Measurements from ENCODE around the gene CACNG6. TPM values are rescaled to one million over a fixed set of nuclear protein-coding genes. Genes with fewer than 3 reads are reported as not detected.

CACNG6 gene
- total RNA-seq: not detected

GRCh38 chr19:53991224-53992113 is at the start of gene CACNG6:
CACNG6 (plus strand) TSS chr19:53991637; CDS start chr19:53992878, 1,241 bp downstream.

GRCh38 chr19:53962887-53963431 is 28.5 kb upstream of the CACNG6 start, which contains the start of gene CACNG8:
CACNG8 (plus strand) TSS chr19:53962937.

Small RNA genes within 50 kb of the gene (small RNA-seq; reads per million reads assigned to genes)
- gene AC012314.20 (ENCODE audit: low replicate concordance): not detected

Other genes with a start within 250 kb of the CACNG6 start
- gene NLRP12, start 167.3 kb upstream of the CACNG6 start, total RNA-seq: not detected
- 3.4 TPM for gene MYADM, start 123.8 kb upstream of the CACNG6 start, total RNA-seq
- 3.1 TPM for gene PRKCG, start 109.4 kb upstream of the CACNG6 start, total RNA-seq
- gene CACNG7, start 82.4 kb upstream of the CACNG6 start, total RNA-seq: 10.3 TPM
- gene CACNG8, start 28.7 kb upstream of the CACNG6 start, total RNA-seq: 8.5 TPM
- not detected for gene VSTM1, start 72.3 kb downstream of the CACNG6 start, total RNA-seq
- not detected for gene TARM1, start 89.7 kb downstream of the CACNG6 start, total RNA-seq
- gene OSCAR, start 109.2 kb downstream of the CACNG6 start, total RNA-seq: not detected
- 8.1 TPM for gene NDUFA3, start 111.2 kb downstream of the CACNG6 start, total RNA-seq
- gene TFPT, start 124.0 kb downstream of the CACNG6 start, total RNA-seq: 6.3 TPM
- 31.9 TPM for gene PRPF31, start 124.1 kb downstream of the CACNG6 start, total RNA-seq
- 14.1 TPM for gene CNOT3, start 146.1 kb downstream of the CACNG6 start, total RNA-seq
- gene LENG1, start 168.1 kb downstream of the CACNG6 start, total RNA-seq: 4.7 TPM
- gene TMC4, start 181.5 kb downstream of the CACNG6 start, total RNA-seq: 1.3 TPM
- gene MBOAT7, start 197.9 kb downstream of the CACNG6 start, total RNA-seq: 26.3 TPM
- 26.0 TPM for gene TSEN34, start 199.7 kb downstream of the CACNG6 start, total RNA-seq
- gene RPS9, start 209.2 kb downstream of the CACNG6 start, total RNA-seq: 935 TPM
- not detected for gene LILRB3, start 231.4 kb downstream of the CACNG6 start, total RNA-seq